ENCODE results near the gene GSPT1.

The GSPT1 gene

GRCh38 chr16:11909653-11910545 is 5.9 kb downstream of the GSPT1 start:
- DNase-seq: no peak

- DNase-seq: no peak
Observed at GRCh38 chr16:11907160-11907970, 8.4 kb downstream of the GSPT1 start.

- DNase-seq: no peak
Observed at GRCh38 chr16:11903906-11904305, 11.8 kb downstream of the GSPT1 start.

GRCh38 chr16:11901091-11901490 is 14.7 kb downstream of the GSPT1 start:
- no peak for DNase-seq

- DNase-seq: no peak
Observed at GRCh38 chr16:11896486-11897176, 19.1 kb downstream of the GSPT1 start.

GRCh38 chr16:11893571-11893970 is 22.2 kb downstream of the GSPT1 start:
- DNase-seq: no peak

GRCh38 chr16:11892761-11893160 is 23.0 kb downstream of the GSPT1 start:
- no peak for DNase-seq

- no peak for DNase-seq
Observed at GRCh38 chr16:11890231-11890965, 25.4 kb downstream of the GSPT1 start.

- no peak for DNase-seq
Observed at GRCh38 chr16:11886881-11887280, 28.9 kb downstream of the GSPT1 start.

GRCh38 chr16:11884035-11884434 is 31.7 kb downstream of the GSPT1 start:
- DNase-seq: no peak

- DNase-seq: no peak
Observed at GRCh38 chr16:11880007-11880406, 35.7 kb downstream of the GSPT1 start.

GRCh38 chr16:11877374-11877773 is 38.4 kb downstream of the GSPT1 start:
- DNase-seq: no peak

- no peak for DNase-seq
Observed at GRCh38 chr16:11876306-11876705, 39.5 kb downstream of the GSPT1 start.

GRCh38 chr16:11875721-11876120 is 40.0 kb downstream of the GSPT1 start:
- no peak for DNase-seq

- no peak for DNase-seq
Observed at GRCh38 chr16:11871193-11871592, 44.6 kb downstream of the GSPT1 start.

GRCh38 chr16:11870399-11870798 is 45.4 kb downstream of the GSPT1 start:
- DNase-seq: no peak

GRCh38 chr16:11869353-11870228 is 46.2 kb downstream of the GSPT1 start:
- DNase-seq: no peak

GRCh38 chr16:11868412-11868980 is 47.3 kb downstream of the GSPT1 start:
- no peak for DNase-seq

- no peak for DNase-seq
Observed at GRCh38 chr16:11862489-11862888, 53.3 kb downstream of the GSPT1 start.

GRCh38 chr16:11857161-11857560 is 58.6 kb downstream of the GSPT1 start:
- no peak for DNase-seq

GRCh38 chr16:11852092-11852809 is 63.5 kb downstream of the GSPT1 start:
- DNase-seq: no peak
